Measurements from ENCODE around the gene SELPLG.

DNA sequence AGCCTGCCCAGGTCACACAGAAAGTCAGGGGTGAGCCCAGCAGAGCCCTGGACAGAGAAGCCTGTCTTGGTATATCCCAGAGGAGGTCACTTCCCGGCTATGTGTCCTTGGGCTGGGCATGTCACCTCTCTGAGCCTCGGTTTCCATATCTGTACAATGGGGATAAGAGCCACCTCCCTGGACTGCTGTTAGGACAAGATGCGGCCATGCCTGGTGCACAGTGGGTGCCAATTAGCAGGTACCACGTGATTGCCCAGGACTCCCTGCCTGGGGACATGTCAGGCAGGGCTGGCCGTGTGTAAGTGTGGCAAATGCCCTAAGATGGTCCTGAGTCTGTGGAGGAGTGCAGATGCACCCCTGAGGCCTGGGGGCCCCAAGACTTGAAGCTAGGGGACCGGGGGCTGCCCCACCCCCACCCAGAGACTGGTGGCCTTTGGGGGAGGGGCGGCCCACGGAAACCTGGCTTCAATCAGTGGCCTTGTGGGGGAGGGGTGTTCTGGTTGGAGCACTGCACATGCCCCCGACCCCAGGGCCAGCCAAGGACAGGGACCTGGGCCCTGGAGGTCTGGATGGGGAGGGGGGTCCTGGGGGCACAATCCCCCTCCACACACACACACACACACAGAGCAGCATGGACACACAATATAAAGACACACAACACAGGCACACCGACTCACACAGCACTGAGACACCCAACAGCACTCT, 36.7 kb downstream of the SELPLG start:
- TF ChIP-seq CTCF (IDR thresholded peaks at IDR 0.05) (no peak), POLR2A (IDR thresholded peaks at IDR 0.05) (no peak)
